Measurements from ENCODE around the gene KIAA1958.

Gene KIAA1958

GRCh38 chr9:112439825-112440224, 46.8 kb upstream of the KIAA1958 start:
- TF ChIP-seq POLR2AphosphoS5 (IDR thresholded peaks at IDR 0.05; ENCODE audit: low read depth) (no peak), SPI1 (IDR thresholded peaks at IDR 0.05; ENCODE audit: borderline replicate concordance, low read depth) (no peak), GABPA (IDR thresholded peaks at IDR 0.05; ENCODE audit: low read depth) (no peak), CTCF (IDR thresholded peaks at IDR 0.05; ENCODE audit: insufficient read depth, low read length) (no peak), REST (IDR thresholded peaks at IDR 0.05; ENCODE audit: insufficient replicate concordance, low read depth) (no peak)
- DNase-seq (ENCODE audit: low read depth in 1 of 2, low spot score in 1 of 2): no peak
- Histone ChIP-seq H3K4me3 (replicated peaks; ENCODE audit: insufficient read depth, low read length) (no peak overlapping the region), H3K27ac (replicated peaks) (no peak overlapping the region), H3K27me3 (ENCODE audit: insufficient read depth, poor library complexity, severe bottlenecking) (no peaks in the 10 kb centered on the region)

- TF ChIP-seq CTCF (IDR thresholded peaks at IDR 0.05; ENCODE audit: insufficient read depth, low read length): no peak
- TF ChIP-seq GABPA (IDR thresholded peaks at IDR 0.05; ENCODE audit: low read depth): no peak
- DNase-seq (ENCODE audit: low read depth in 1 of 2, low spot score in 1 of 2): peak in 1 of 2 experiments; percentile 33
- no peaks in the 10 kb centered on the region for H3K27me3 ChIP-seq (ENCODE audit: insufficient read depth, poor library complexity, severe bottlenecking)
- no peak overlapping the region for H3K4me3 ChIP-seq (replicated peaks; ENCODE audit: insufficient read depth, low read length)
- H3K27ac ChIP-seq (replicated peaks): no peak overlapping the region
These were observed 43.4 kb upstream of the KIAA1958 start for GRCh38 chr9:112443200-112443599.

- Histone ChIP-seq H3K27me3 (ENCODE audit: insufficient read depth, poor library complexity, severe bottlenecking) (no peaks in the 10 kb centered on the region), H3K27ac (replicated peaks) (no peak overlapping the region), H3K4me3 (replicated peaks; ENCODE audit: insufficient read depth, low read length) (no peak overlapping the region)
- DNase-seq (ENCODE audit: low read depth in 1 of 2, low spot score in 1 of 2): no peak
- TF ChIP-seq POLR2AphosphoS5 (IDR thresholded peaks at IDR 0.05; ENCODE audit: low read depth) (no peak), REST (IDR thresholded peaks at IDR 0.05; ENCODE audit: insufficient replicate concordance, low read depth) (no peak), CTCF (IDR thresholded peaks at IDR 0.05; ENCODE audit: insufficient read depth, low read length) (no peak), GABPA (IDR thresholded peaks at IDR 0.05; ENCODE audit: low read depth) (no peak), SPI1 (IDR thresholded peaks at IDR 0.05; ENCODE audit: borderline replicate concordance, low read depth) (no peak)
These were observed 43.0 kb upstream of the KIAA1958 start for GRCh38 chr9:112443636-112444035.

- no peak for TF ChIP-seq POLR2AphosphoS5 (IDR thresholded peaks at IDR 0.05; ENCODE audit: low read depth)
- no peak for TF ChIP-seq GABPA (IDR thresholded peaks at IDR 0.05; ENCODE audit: low read depth)
- TF ChIP-seq CTCF (IDR thresholded peaks at IDR 0.05; ENCODE audit: insufficient read depth, low read length): no peak
- TF ChIP-seq REST (IDR thresholded peaks at IDR 0.05; ENCODE audit: insufficient replicate concordance, low read depth): no peak
- TF ChIP-seq SPI1 (IDR thresholded peaks at IDR 0.05; ENCODE audit: borderline replicate concordance, low read depth): no peak
- Histone ChIP-seq H3K27ac (replicated peaks) (no peak overlapping the region), H3K4me3 (replicated peaks; ENCODE audit: insufficient read depth, low read length) (no peak overlapping the region), H3K27me3 (ENCODE audit: insufficient read depth, poor library complexity, severe bottlenecking) (no peaks in the 10 kb centered on the region)
- DNase-seq (ENCODE audit: low read depth in 1 of 2, low spot score in 1 of 2): no peak
These were observed 41.4 kb upstream of the KIAA1958 start for GRCh38 chr9:112445196-112445595.

Measured in HL-60 (cell line).